Neural progenitor cell (in vitro differentiated cells): Measurements from ENCODE around the gene RAPGEF2.

Experiments used
- EZH2 ChIP-seq: fragments of 200-600 bp; sonication (generic); IDR thresholded peaks from 2 replicates; pipeline ENCODE4 v1.6.1; 2017; ENCODE audit warnings: antibody characterized with exemption, mild to moderate bottlenecking, moderate library complexity
- TF ChIP-seq, protein P1 (sequence below): fragments of 200-600 bp; sonication (generic); IDR thresholded peaks from 2 replicates; pipeline ENCODE4 v1.5.1; 2017; ENCODE audit warnings: antibody characterized with exemption, mild to moderate bottlenecking

DNA sequence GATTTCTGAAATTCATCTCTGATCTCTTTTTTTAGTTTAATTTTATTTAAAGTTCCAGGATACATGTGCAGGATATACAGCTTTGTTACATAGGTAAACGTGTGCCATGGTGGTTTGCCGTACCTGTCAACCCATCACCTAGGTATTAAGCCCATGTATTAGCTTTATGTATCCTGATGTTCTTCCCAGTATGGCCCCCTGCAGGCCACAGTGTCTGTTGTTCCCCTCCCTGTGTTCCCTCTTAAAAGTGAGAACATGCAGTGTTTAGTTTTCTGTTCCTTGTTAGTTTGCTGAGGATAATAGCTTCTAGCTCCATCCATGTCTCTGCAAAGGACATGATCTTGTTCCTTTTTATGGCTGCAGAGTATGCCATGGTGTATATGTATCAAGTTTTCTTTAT is 153.2 kb downstream of the RAPGEF2 start:
- TF ChIP-seq, protein P1, sequence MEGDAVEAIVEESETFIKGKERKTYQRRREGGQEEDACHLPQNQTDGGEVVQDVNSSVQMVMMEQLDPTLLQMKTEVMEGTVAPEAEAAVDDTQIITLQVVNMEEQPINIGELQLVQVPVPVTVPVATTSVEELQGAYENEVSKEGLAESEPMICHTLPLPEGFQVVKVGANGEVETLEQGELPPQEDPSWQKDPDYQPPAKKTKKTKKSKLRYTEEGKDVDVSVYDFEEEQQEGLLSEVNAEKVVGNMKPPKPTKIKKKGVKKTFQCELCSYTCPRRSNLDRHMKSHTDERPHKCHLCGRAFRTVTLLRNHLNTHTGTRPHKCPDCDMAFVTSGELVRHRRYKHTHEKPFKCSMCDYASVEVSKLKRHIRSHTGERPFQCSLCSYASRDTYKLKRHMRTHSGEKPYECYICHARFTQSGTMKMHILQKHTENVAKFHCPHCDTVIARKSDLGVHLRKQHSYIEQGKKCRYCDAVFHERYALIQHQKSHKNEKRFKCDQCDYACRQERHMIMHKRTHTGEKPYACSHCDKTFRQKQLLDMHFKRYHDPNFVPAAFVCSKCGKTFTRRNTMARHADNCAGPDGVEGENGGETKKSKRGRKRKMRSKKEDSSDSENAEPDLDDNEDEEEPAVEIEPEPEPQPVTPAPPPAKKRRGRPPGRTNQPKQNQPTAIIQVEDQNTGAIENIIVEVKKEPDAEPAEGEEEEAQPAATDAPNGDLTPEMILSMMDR: no peak
- no peak for TF ChIP-seq EZH2
